ENCODE measurements around the gene C1GALT1C1.
"Not testable (repeated sequence)": the region's sequence is repeated elsewhere in the genome, so short reads cannot be mapped to it uniquely, and the experiment has no call there.

GRCh38 chrX:120664535-120664934 lies 34.7 kb upstream of the C1GALT1C1 start:
- not testable (repeated sequence) for TF ChIP-seq CTCF (IDR thresholded peaks at IDR 0.05; ENCODE audit: insufficient read depth, low read length, poor library complexity, severe bottlenecking); EZH2phosphoT487 (conservative IDR thresholded peaks at IDR 0.05; ENCODE audit: low read length)
